PC-3 (cell line): ENCODE measurements around the gene TGFB2. TPM values are rescaled to one million over a fixed set of nuclear protein-coding genes. Genes with fewer than 3 reads are reported as not detected.
A peak's percentile ranks its signal among the peaks of the same experiment; 100 is the strongest.

Experiments
- ATAC-seq: fragments of 200-7000 bp; cut with Tn5 transposase; 2 replicates; pipeline ENCODE4 v1.9.1; 2020; ENCODE audit warnings: mild to moderate bottlenecking, moderate library complexity
- BruUV-seq: library from RNA; stranded (reverse); fragments of 400-500 nt; replicated peaks from 2 replicates; lab custom pipeline; 2021; lab: Mats Ljungman, UMichigan
- CTCF ChIA-PET: fragments of 300-600 bp; sonication (Branson Sonifier 250); formaldehyde crosslinking; loops from one replicate; lab custom pipeline; 2022; ENCODE audit warnings: antibody characterized with exemption; lab: Charles Lee
- POLR2A ChIA-PET: fragments of 300-600 bp; sonication (Branson Sonifier 250); formaldehyde crosslinking; loops from one replicate; lab custom pipeline; 2022; ENCODE audit warnings: antibody characterized with exemption; ENCODE audit not compliant: unreplicated experiment; lab: Charles Lee
- DNase-seq: peaks from one replicate; pipeline ENCODE4 v3.0.0-alpha.2; 2015
- H2AFZ ChIP-seq: fragments of 300-600 bp; sonication (generic); 2 replicates; pipeline ENCODE4 v1.6.0; 2016; ENCODE audit warnings: antibody characterized with exemption, low read length
- H3F3A ChIP-seq: fragments of 300-600 bp; sonication (generic); one replicate; pipeline ENCODE4 v1.6.0; 2017; ENCODE audit warnings: antibody characterized with exemption, low read length, control low read depth, mild to moderate bottlenecking; ENCODE audit not compliant: unreplicated experiment
- H3K27ac ChIP-seq: fragments of 300-600 bp; sonication (generic); 2 replicates; pipeline ENCODE4 v1.5.1; 2016; ENCODE audit warnings: mild to moderate bottlenecking, low read length
- H3K27me3 ChIP-seq: fragments of 300-600 bp; sonication (generic); 2 replicates; pipeline ENCODE4 v1.6.1; 2016; ENCODE audit warnings: low read length, mixed read lengths
- H3K36me3 ChIP-seq: fragments of 300-600 bp; sonication (generic); 2 replicates; pipeline ENCODE4 v1.6.1; 2016; ENCODE audit warnings: low read depth, mixed run types, low read length, mixed read lengths
- H3K4me1 ChIP-seq: fragments of 300-600 bp; sonication (generic); 2 replicates; pipeline ENCODE4 v1.5.1; 2016; ENCODE audit warnings: low read length; ENCODE audit not compliant: insufficient read depth
- H3K4me2 ChIP-seq: fragments of 300-600 bp; sonication (generic); 2 replicates; pipeline ENCODE4 v1.6.0; 2016; ENCODE audit warnings: low read length
- H3K4me3 ChIP-seq: fragments of 300-600 bp; sonication (generic); 2 replicates; pipeline ENCODE4 v1.5.1; 2016; ENCODE audit warnings: mild to moderate bottlenecking, low read length, mixed read lengths
- H3K79me2 ChIP-seq: fragments of 300-600 bp; sonication (generic); 2 replicates; pipeline ENCODE4 v1.6.1; 2017; ENCODE audit warnings: low read length, mixed read lengths
- H3K9ac ChIP-seq: fragments of 300-600 bp; sonication (generic); 2 replicates; pipeline ENCODE4 v1.6.0; 2016; ENCODE audit warnings: mild to moderate bottlenecking, low read length
- H3K9me2 ChIP-seq: fragments of 300-600 bp; sonication (generic); replicated peaks from 2 replicates; pipeline ENCODE4 v1.6.1; 2016; ENCODE audit warnings: mixed run types, low read length, mixed read lengths
- H3K9me3 ChIP-seq: fragments of 300-600 bp; sonication (generic); 2 replicates; pipeline ENCODE4 v1.6.1; 2016; ENCODE audit warnings: low read length, mixed read lengths
- H4K20me1 ChIP-seq: fragments of 300-600 bp; sonication (generic); 2 replicates; pipeline ENCODE4 v1.6.1; 2016; ENCODE audit warnings: low read length, mixed read lengths
- CTCF ChIP-seq: fragments of 300-600 bp; sonication (generic); conservative IDR thresholded peaks from 2 replicates; pipeline ENCODE4 v1.5.1; 2017; ENCODE audit warnings: antibody characterized with exemption, low read depth, mild to moderate bottlenecking, low read length
- EZH2 ChIP-seq: fragments of 300-600 bp; sonication (generic); IDR thresholded peaks from one replicate; pipeline ENCODE4 v1.6.1; 2017; ENCODE audit warnings: antibody characterized with exemption, mild to moderate bottlenecking, low read length; ENCODE audit not compliant: unreplicated experiment
- EZH2phosphoT487 ChIP-seq: fragments of 300-600 bp; sonication (generic); IDR thresholded peaks from 2 replicates; pipeline ENCODE4 v1.6.1; 2018; ENCODE audit warnings: mild to moderate bottlenecking, antibody characterized with exemption, low read length, borderline replicate concordance
- intact Hi-C: fragments of 100-400 bp; cut with micrococcal nuclease; formaldehyde crosslinking; loops from 2 replicates; pipeline ENCODE4 v1.9.0; 2023
- total RNA-seq: library from RNA; depleted of rRNA; stranded (reverse); fragments of >200 nt; gene quantifications from 2 replicates; pipeline ENCODE4 v1.2.3, GENCODE V29; 2014

TGFB2 gene
- total RNA-seq, 1 experiment from 2014 or later: 50.3 TPM

DNA sequence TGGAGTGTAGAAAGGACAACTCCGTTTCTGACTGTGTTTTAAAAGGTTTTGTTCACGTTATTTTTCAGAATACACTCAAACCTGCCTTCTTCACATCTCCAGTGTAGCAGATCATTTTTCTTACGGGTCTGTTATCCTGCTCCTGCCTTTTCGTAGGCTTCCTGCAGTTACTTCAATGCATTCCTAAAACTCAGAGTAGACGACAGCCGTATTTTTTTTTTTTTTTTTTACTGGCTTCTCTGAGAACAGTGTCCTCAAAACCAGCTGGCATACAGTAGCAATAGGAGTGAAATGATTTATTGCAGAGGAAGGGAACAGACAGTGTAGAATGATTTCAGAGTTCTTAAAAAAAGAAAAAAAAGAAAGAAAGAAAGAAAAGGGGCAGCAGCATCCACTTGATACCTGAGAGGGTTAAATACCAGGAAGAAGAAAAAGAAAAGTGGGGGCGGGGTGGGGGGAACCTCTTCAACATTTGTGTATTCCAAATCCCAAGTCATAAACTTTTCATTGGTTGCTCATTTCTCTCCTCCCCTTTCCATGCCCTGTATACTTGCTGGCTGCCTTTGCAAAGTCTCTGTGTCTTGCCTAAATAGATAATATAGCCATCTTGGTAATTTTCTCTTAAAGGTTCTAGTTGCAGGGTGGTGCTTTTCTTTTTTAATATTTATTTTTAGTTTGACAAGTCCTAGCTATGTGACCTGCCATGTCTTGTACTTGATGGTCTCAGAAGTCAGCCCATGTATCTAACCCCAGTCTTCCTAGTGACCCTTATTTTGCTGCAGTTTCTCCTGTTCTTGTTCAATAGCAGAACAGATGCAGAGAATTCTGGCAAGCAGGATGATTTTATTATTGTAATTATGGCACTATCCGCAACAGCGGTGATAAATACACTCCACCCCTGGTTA, 2.8 kb downstream of the TGFB2 start:
- peaks cover 51% of the 10 kb centered on the region for H3K4me1 ChIP-seq
- peaks cover 100% of the 10 kb centered on the region for H3K79me2 ChIP-seq
- peak overlapping the region; percentile 84 for H3K27ac ChIP-seq
- POLR2A ChIA-PET: interaction anchor here (0.6 kb wide), 4 partner anchors 35 to 1262 kb away, joined by 3 to 26 read pairs (median 5); no protein-coding TSS in a partner anchor
- BruUV-seq: TSS peak; percentile 49
- no peaks in the 10 kb centered on the region for H3K9me2 ChIP-seq
- CTCF ChIA-PET: interaction anchor here (0.6 to 1.2 kb wide), 2 partner anchors 198 to 827 kb away, joined by 5 to 6 read pairs; no protein-coding TSS in a partner anchor
- H3K9me3 ChIP-seq: no peaks in the 10 kb centered on the region
- H4K20me1 ChIP-seq: peaks cover 47% of the 10 kb centered on the region
- DNase-seq: peak; percentile 97
- H3K36me3 ChIP-seq: peaks cover 22% of the 10 kb centered on the region
- peaks cover 4% of the 10 kb centered on the region for H3F3A ChIP-seq
- peak overlapping the region; percentile 89 for H3K4me2 ChIP-seq
- no peaks in the 10 kb centered on the region for H3K27me3 ChIP-seq
- peak overlapping the region; percentile 42 for H2AFZ ChIP-seq
- H3K9ac ChIP-seq: peak overlapping the region; percentile 94
- peak; percentile 16 for ATAC-seq
- intact Hi-C loops: loop anchor here (1.0 to 10.0 kb wide), 9 partner anchors 29 to 969 kb away; no protein-coding TSS in a partner anchor
- TF ChIP-seq EZH2phosphoT487: no peak
- H3K4me3 ChIP-seq: peak overlapping the region; percentile 78

- intact Hi-C loops: loop anchor here (1.0 to 10.0 kb wide), 7 partner anchors 148 to 969 kb away; no protein-coding TSS in a partner anchor
- H3K9me3 ChIP-seq: no peaks in the 10 kb centered on the region
- peaks cover 100% of the 10 kb centered on the region for H3K79me2 ChIP-seq
- H3K36me3 ChIP-seq: peaks cover 27% of the 10 kb centered on the region
- TF ChIP-seq EZH2 (no peak), EZH2phosphoT487 (no peak)
- H3K9ac ChIP-seq: peak overlapping the region; percentile 94
- ChIA-PET POLR2A (no interaction called here), CTCF (interaction anchor here (0.6 to 1.2 kb wide), 4 partner anchors 53 to 718 kb away, joined by 3 to 7 read pairs (median 4); no protein-coding TSS in a partner anchor)
- H2AFZ ChIP-seq: no peak overlapping the region
- peak overlapping the region; percentile 84 for H3K27ac ChIP-seq
- peaks cover 54% of the 10 kb centered on the region for H4K20me1 ChIP-seq
- peak overlapping the region; percentile 78 for H3K4me3 ChIP-seq
- H3K4me1 ChIP-seq: peaks cover 55% of the 10 kb centered on the region
- H3K27me3 ChIP-seq: no peaks in the 10 kb centered on the region
- H3K9me2 ChIP-seq: no peaks in the 10 kb centered on the region
- no TSS peak for BruUV-seq
- peaks cover 4% of the 10 kb centered on the region for H3F3A ChIP-seq
- peak overlapping the region; percentile 89 for H3K4me2 ChIP-seq
- DNase-seq (peak; percentile 52), ATAC-seq (no peak)
Observed at GRCh38 chr1:218348628-218349071, 3.5 kb downstream of the TGFB2 start.

DNA sequence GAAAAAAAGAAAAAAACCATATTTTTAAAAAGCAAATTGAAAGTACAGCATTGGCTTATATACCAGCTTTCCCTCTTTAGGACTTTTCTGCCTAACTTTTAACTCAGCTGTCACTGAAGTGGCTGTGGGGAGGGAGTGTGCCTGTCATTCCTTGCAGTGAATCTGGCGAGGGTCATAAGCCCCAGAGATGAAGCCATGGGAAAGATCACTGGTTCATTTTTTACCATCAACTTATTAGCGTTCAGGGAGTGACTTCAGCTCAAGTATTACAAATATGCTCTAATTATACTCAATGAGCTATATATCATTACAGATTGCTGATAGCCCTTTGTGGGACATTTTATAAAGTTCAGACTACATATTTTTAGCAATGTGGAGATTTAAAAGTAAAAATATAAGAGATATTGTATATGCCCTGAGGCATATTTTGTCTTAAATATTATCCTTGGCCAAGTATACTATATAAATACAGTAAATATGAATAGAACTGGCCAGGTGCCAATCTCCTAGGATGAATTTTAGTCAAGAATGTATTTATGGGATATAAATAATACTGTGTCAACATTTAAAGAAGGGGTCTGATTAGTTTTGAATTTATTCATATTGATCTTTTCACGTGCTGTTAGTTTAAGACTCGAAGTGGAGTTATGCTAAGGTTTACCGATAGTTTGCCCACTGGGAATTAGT, 4.4 kb downstream of the TGFB2 start:
- no peak overlapping the region for H2AFZ ChIP-seq
- peak overlapping the region; percentile 89 for H3K4me2 ChIP-seq
- TF ChIP-seq CTCF (no peak), EZH2phosphoT487 (no peak), EZH2 (no peak)
- no peak for ATAC-seq
- peaks cover 35% of the 10 kb centered on the region for H3K36me3 ChIP-seq
- intact Hi-C loops: loop anchor here (5.0 to 10.0 kb wide), 6 partner anchors 188 to 968 kb away; no protein-coding TSS in a partner anchor
- DNase-seq: peak; percentile 74
- H3K9ac ChIP-seq: peak overlapping the region; percentile 94
- peak overlapping the region; percentile 78 for H3K4me3 ChIP-seq
- peaks cover 52% of the 10 kb centered on the region for H3K4me1 ChIP-seq
- CTCF ChIA-PET: interaction anchor here (0.6 to 1.2 kb wide), 4 partner anchors 53 to 718 kb away, joined by 3 to 7 read pairs (median 4); no protein-coding TSS in a partner anchor
- peaks cover 3% of the 10 kb centered on the region for H3F3A ChIP-seq
- H3K79me2 ChIP-seq: peaks cover 100% of the 10 kb centered on the region
- peaks cover 62% of the 10 kb centered on the region for H4K20me1 ChIP-seq
- no peaks in the 10 kb centered on the region for H3K9me3 ChIP-seq
- POLR2A ChIA-PET: no interaction called here
- no peaks in the 10 kb centered on the region for H3K27me3 ChIP-seq
- peak overlapping the region; percentile 84 for H3K27ac ChIP-seq
- H3K9me2 ChIP-seq: no peaks in the 10 kb centered on the region
- no TSS peak for BruUV-seq
